IMR-90 (cell line): Measurements from ENCODE around the gene DCUN1D3. TPM values are rescaled to one million over a fixed set of nuclear protein-coding genes. Genes with fewer than 3 reads are reported as not detected.

ENCODE experiments used
- ATAC-seq: fragments of 200-7000 bp; cut with Tn5 transposase; 2 replicates; pipeline ENCODE4 v1.9.1; 2020; ENCODE audit warnings: low read depth, mild to moderate bottlenecking, moderate library complexity
- BruUV-seq: library from RNA; stranded (reverse); fragments of 400-500 nt; replicated peaks from 2 replicates; lab custom pipeline; 2021; lab: Mats Ljungman, UMichigan
- CTCF ChIA-PET: fragments of 300-600 bp; formaldehyde crosslinking; extraction: SDS; loops from one replicate; lab custom pipeline; 2021; ENCODE audit warnings: antibody characterized with exemption; lab: Yijun Ruan, JAX
- POLR2A ChIA-PET: fragments of 300-600 bp; sonication (Branson Sonifier 250); formaldehyde crosslinking; loops from one replicate; lab custom pipeline; 2022; ENCODE audit warnings: antibody characterized with exemption; ENCODE audit not compliant: unreplicated experiment; lab: Charles Lee
- DNase-seq: peaks from one replicate; pipeline ENCODE4 v3.0.0; 2013
- H2AFZ ChIP-seq: replicated peaks from 2 replicates; pipeline ENCODE3; 2013; ENCODE audit warnings: low read length, mild to moderate bottlenecking; ENCODE audit not compliant: poor library complexity
- H2AK5ac ChIP-seq: 2 replicates; pipeline ENCODE4 v1.6.1; 2013; ENCODE audit warnings: low read depth, low read length, inconsistent platforms
- H2AK9ac ChIP-seq: replicated peaks from 2 replicates; pipeline ENCODE3; 2013; ENCODE audit warnings: mild to moderate bottlenecking, low read depth, low read length, moderate library complexity; ENCODE audit not compliant: poor library complexity
- H2BK120ac ChIP-seq: 2 replicates; pipeline ENCODE4 v1.6.1; 2013; ENCODE audit warnings: low read depth, low read length, inconsistent platforms
- H2BK15ac ChIP-seq: 3 replicates; pipeline ENCODE4 v1.6.1; 2013; ENCODE audit warnings: low read depth, low read length, inconsistent platforms
- H2BK20ac ChIP-seq: 2 replicates; pipeline ENCODE4 v1.6.1; 2013; ENCODE audit warnings: low read depth, mild to moderate bottlenecking, inconsistent platforms, low read length, moderate library complexity
- H2BK5ac ChIP-seq: 2 replicates; pipeline ENCODE4 v1.6.1; 2013; ENCODE audit warnings: mild to moderate bottlenecking, low read depth, low read length, inconsistent platforms; ENCODE audit not compliant: poor library complexity, severe bottlenecking
- H3K14ac ChIP-seq: replicated peaks from 2 replicates; pipeline ENCODE4 v1.6.1; 2013; ENCODE audit warnings: low read depth, low read length, inconsistent platforms
- H3K18ac ChIP-seq: 2 replicates; pipeline ENCODE4 v1.6.1; 2013; ENCODE audit warnings: low read depth, low read length, control low read depth
- H3K23ac ChIP-seq: 2 replicates; pipeline ENCODE4 v1.6.1; 2013; ENCODE audit warnings: low read depth, low read length, inconsistent platforms
- H3K27ac ChIP-seq: 2 replicates; pipeline ENCODE4 v1.5.1; 2013; ENCODE audit warnings: mild to moderate bottlenecking, control low read depth, low read length; ENCODE audit not compliant: insufficient read depth
- H3K27me3 ChIP-seq: 2 replicates; pipeline ENCODE4 v1.6.1; 2013; ENCODE audit warnings: low read length; ENCODE audit not compliant: control insufficient read depth, insufficient read depth
- H3K36me3 ChIP-seq: 2 replicates; pipeline ENCODE4 v1.6.1; 2013; ENCODE audit warnings: low read length, mixed read lengths; ENCODE audit not compliant: control insufficient read depth, insufficient read depth
- H3K4ac ChIP-seq: 2 replicates; pipeline ENCODE4 v1.6.1; 2013; ENCODE audit warnings: low read depth, low read length, inconsistent platforms
- H3K4me1 ChIP-seq: 2 replicates; pipeline ENCODE4 v1.6.1; 2013; ENCODE audit warnings: low read length, mixed read lengths; ENCODE audit not compliant: control insufficient read depth, insufficient read depth
- H3K4me2 ChIP-seq: 2 replicates; pipeline ENCODE4 v1.6.1; 2013; ENCODE audit warnings: low read depth, mild to moderate bottlenecking, control low read depth, low read length, moderate library complexity
- H3K4me3 ChIP-seq: 2 replicates; pipeline ENCODE4 v1.5.1; 2013; ENCODE audit warnings: low read depth, mild to moderate bottlenecking, control low read depth, low read length, moderate library complexity; ENCODE audit not compliant: insufficient read depth
- H3K56ac ChIP-seq: 2 replicates; pipeline ENCODE4 v1.6.1; 2013; ENCODE audit warnings: low read length, inconsistent platforms; ENCODE audit not compliant: insufficient read depth; ENCODE audit errors: extremely low read depth
- H3K79me1 ChIP-seq, 2 experiments: 2 replicates each; pipeline ENCODE4 v1.6.1; 2013; ENCODE audit warnings: low read length in 2 of 2, inconsistent platforms in 1 of 2, low read depth in 1 of 2
- H3K9ac ChIP-seq: 2 replicates; pipeline ENCODE4 v1.6.1; 2013; ENCODE audit warnings: low read depth, low read length, control low read depth
- H3K9me1 ChIP-seq: 2 replicates; pipeline ENCODE4 v1.6.1; 2013; ENCODE audit warnings: low read length, inconsistent platforms; ENCODE audit not compliant: insufficient read depth
- H3K9me3 ChIP-seq: 2 replicates; pipeline ENCODE4 v1.6.1; 2013; ENCODE audit warnings: low read length; ENCODE audit not compliant: control insufficient read depth, insufficient read depth
- H4K20me1 ChIP-seq: 2 replicates; pipeline ENCODE4 v1.6.1; 2013; ENCODE audit warnings: low read length, inconsistent platforms; ENCODE audit not compliant: insufficient read depth
- H4K5ac ChIP-seq: 2 replicates; pipeline ENCODE4 v1.6.1; 2013; ENCODE audit warnings: mild to moderate bottlenecking, low read depth, low read length, control low read depth
- H4K8ac ChIP-seq, 2 experiments: 2 replicates each; pipeline ENCODE4 v1.6.1; 2013; ENCODE audit warnings: low read depth in 2 of 2, low read length in 2 of 2, control low read depth in 1 of 2, inconsistent platforms in 1 of 2
- H4K91ac ChIP-seq: 2 replicates; pipeline ENCODE4 v1.6.1; 2013; ENCODE audit warnings: low read depth, low read length, inconsistent platforms; ENCODE audit not compliant: insufficient read depth
- CEBPB ChIP-seq: IDR thresholded peaks from 2 replicates; pipeline ENCODE4 v1.6.1; 2012; ENCODE audit warnings: low read depth, low read length, improper control_type of control experiment
- CTCF ChIP-seq: conservative IDR thresholded peaks from 2 replicates; pipeline ENCODE4 v1.5.1; 2012; ENCODE audit warnings: mild to moderate bottlenecking, low read depth, low read length, improper control_type of control experiment
- FOS ChIP-seq: fragments of 150-350 bp; IDR thresholded peaks from 2 replicates; pipeline ENCODE4 v1.6.1; 2016; ENCODE audit warnings: low read depth, low read length
- MAFK ChIP-seq: IDR thresholded peaks from 2 replicates; pipeline ENCODE4 v1.6.1; 2012; ENCODE audit warnings: low read depth, low read length, improper control_type of control experiment
- NFE2L2 ChIP-seq: fragments of 150-350 bp; IDR thresholded peaks from 2 replicates; pipeline ENCODE4 v1.6.1; 2016; ENCODE audit warnings: low read depth, mild to moderate bottlenecking, low read length
- POLR2A ChIP-seq: IDR thresholded peaks from 2 replicates; pipeline ENCODE4 v1.6.1; 2012; ENCODE audit warnings: mild to moderate bottlenecking, low read depth, low read length
- RAD21 ChIP-seq: IDR thresholded peaks from 2 replicates; pipeline ENCODE4 v1.6.1; 2012; ENCODE audit warnings: low read length, improper control_type of control experiment
- RCOR1 ChIP-seq: IDR thresholded peaks from 2 replicates; pipeline ENCODE4 v1.6.1; 2012; ENCODE audit warnings: mild to moderate bottlenecking, low read length, improper control_type of control experiment; ENCODE audit not compliant: insufficient replicate concordance
- RFX5 ChIP-seq: IDR thresholded peaks from 2 replicates; pipeline ENCODE4 v1.8.0; 2012; ENCODE audit warnings: low read depth, mild to moderate bottlenecking, low read length, moderate library complexity
- SMC3 ChIP-seq: fragments of 150-350 bp; IDR thresholded peaks from 2 replicates; pipeline ENCODE4 v1.6.1; 2016; ENCODE audit warnings: low read depth, mild to moderate bottlenecking, antibody characterized with exemption, low read length, moderate library complexity
- WGBS, 2 experiments: methylation state at CpG; one replicate each; pipeline versions ENCODE4 v1.1.5 to v1.1.7; 2013; ENCODE audit warnings: missing lambda C conversion rate in 2 of 2; ENCODE audit not compliant: insufficient read length in 1 of 2; ENCODE audit errors: extremely low coverage in 2 of 2; 5-methylcytosine and 5-hydroxymethylcytosine counted together
- dilution Hi-C: fragments of 300-500 bp; cut with HindIII; formaldehyde crosslinking; loops from one replicate; pipeline ENCODE4 v1.14.3; 2018; ENCODE audit warnings: low sequenced_read_pairs; ENCODE audit not compliant: unreplicated experiment
- in situ Hi-C: fragments of 300-500 bp; cut with MboI; formaldehyde crosslinking; loops from 3 replicates; pipeline ENCODE4 v1.14.3; 2019; ENCODE audit warnings: low sequenced_read_pairs, inconsistent platforms, mixed read lengths
- intact Hi-C: fragments of 100-400 bp; cut with micrococcal nuclease; formaldehyde crosslinking; loops from 2 replicates; pipeline ENCODE4 v1.10.0; 2022
- polyA plus RNA-seq, 3 experiments: library from polyadenylated mRNA; depleted of rRNA; stranded (reverse); fragments of >200 nt; gene quantifications; 2 replicates each; pipeline ENCODE4 v1.2.3, GENCODE V29; 2012; ENCODE audit warnings: low replicate concordance in 1 of 3
- total RNA-seq: library from RNA; depleted of rRNA; stranded (reverse); fragments of >200 nt; gene quantifications from 2 replicates; pipeline ENCODE4 v1.2.3, GENCODE V29; 2012

Gene DCUN1D3
- total and polyA plus RNA-seq, 2 of the 4 experiments (the other 2 are of a cell fraction), result 8.1 to 42.3 TPM

GRCh38 chr16:20849589-20850390 is 50.4 kb downstream of the DCUN1D3 start:
- peaks cover 10 to 21% of the 10 kb centered on the region in 2 experiments; a peak in 2 of 4 replicates for H3K79me1 ChIP-seq
- H3K4me2 ChIP-seq, result no peak overlapping the region

More at GRCh38 chr16:20849589-20850390, 50.4 kb downstream of the DCUN1D3 start:
- BruUV-seq, result no TSS peak
- no peaks in the 10 kb centered on the region for H3K27me3 ChIP-seq
- no peak overlapping the region for H3K4me3 ChIP-seq
- H3K9me1 ChIP-seq, result peaks cover 5% of the 10 kb centered on the region
- 0% methylated on average over 1 of the region's 6 CpGs; no CpG with 5 or more reads in 1 of the 2 experiments for WGBS, 2 experiments
- no peak overlapping the region for H2BK15ac ChIP-seq
- in situ Hi-C loops, result loop anchor here (5.0 kb wide), 3 partner anchors 238 to 448 kb away; partner anchors contain the start of gene LDAF1
- H4K5ac ChIP-seq, result no peak overlapping the region
- H3K4ac ChIP-seq, result no peak overlapping the region
- dilution Hi-C loops, result no loop called here
- no peak overlapping the region for H2BK120ac ChIP-seq
- intact Hi-C loops, result loop anchor here (1.0 to 5.0 kb wide), 8 partner anchors 43 to 429 kb away; partner anchors contain the start of genes CRYM, ERI2 and REXO5
- H4K20me1 ChIP-seq, result no peaks in the 10 kb centered on the region
- H2AK9ac ChIP-seq, result no peak overlapping the region
- TF ChIP-seq SMC3, result peak; percentile 92
- TF ChIP-seq POLR2A, result peak; percentile 56; the same call in 1 of the 2 replicates
- TF ChIP-seq FOS, result no peak
- no peak for TF ChIP-seq RFX5
- peak; percentile 98 for TF ChIP-seq CTCF
- TF ChIP-seq RAD21, result peak; percentile 98
- peak; percentile 78 for TF ChIP-seq CEBPB
- TF ChIP-seq MAFK, result peak; percentile 76
- no peak for TF ChIP-seq NFE2L2
- no peak for TF ChIP-seq RCOR1
- DNase-seq (peak; percentile 68), ATAC-seq (peak; percentile 73)
- H3K4me1 ChIP-seq, result peaks cover 13% of the 10 kb centered on the region
- POLR2A ChIA-PET, result interaction anchor here (0.9 to 1.2 kb wide), 2 partner anchors 50 to 232 kb away, joined by 3 read pairs; no protein-coding TSS in a partner anchor
- no peak overlapping the region for H4K8ac ChIP-seq
- H3K18ac ChIP-seq, result no peak overlapping the region
- no peak overlapping the region for H2AK5ac ChIP-seq
- H3K14ac ChIP-seq, result no peak overlapping the region
- CTCF ChIA-PET, result interaction anchor here (0.6 to 1.7 kb wide), 11 partner anchors 48 to 1405 kb away, joined by 3 to 7 read pairs (median 3); no protein-coding TSS in a partner anchor
- no peaks in the 10 kb centered on the region for H3K9me3 ChIP-seq
- no peak overlapping the region for H3K27ac ChIP-seq
- no peak overlapping the region for H2BK20ac ChIP-seq
- no peak overlapping the region for H3K56ac ChIP-seq
- H4K91ac ChIP-seq, result no peak overlapping the region
- no peak overlapping the region for H3K23ac ChIP-seq
- H2AFZ ChIP-seq, result no peak overlapping the region
- H2BK5ac ChIP-seq, result peak overlapping the region; percentile 9
- H3K9ac ChIP-seq, result no peak overlapping the region
- peaks cover 5% of the 10 kb centered on the region for H3K36me3 ChIP-seq
